Liver (tissue), 9 donors: ENCODE results near the gene TAF6. TPM values are rescaled to one million over a fixed set of nuclear protein-coding genes. Genes with fewer than 3 reads are reported as not detected.

ENCODE experiments used
- DNase-seq: peaks from one replicate; pipeline ENCODE4 v3.0.0-alpha.2; 2017; ENCODE audit warnings: low spot score
- H3K27ac ChIP-seq, 2 donors: one replicate each; pipeline ENCODE4 v1.7.0; 2013; ENCODE audit warnings: inconsistent platforms in 2 of 2, low read length in 2 of 2, control low read depth in 1 of 2, low read depth in 1 of 2, mild to moderate bottlenecking in 1 of 2
- H3K27me3 ChIP-seq, 4 donors: one replicate each; pipeline versions ENCODE4 v1.6.1 to v1.7.0; 2013; ENCODE audit warnings: low read length in 3 of 4, inconsistent platforms in 1 of 4, mild to moderate bottlenecking in 1 of 4, moderate library complexity in 1 of 4; ENCODE audit not compliant: control insufficient read depth in 4 of 4, insufficient read depth in 4 of 4
- H3K36me3 ChIP-seq, 4 donors: one replicate each; pipeline versions ENCODE4 v1.6.1 to v1.7.0; 2013; ENCODE audit warnings: low read length in 3 of 4, mild to moderate bottlenecking in 3 of 4, low read depth in 1 of 4, moderate library complexity in 1 of 4; ENCODE audit not compliant: control insufficient read depth in 4 of 4, insufficient read depth in 3 of 4
- H3K4me1 ChIP-seq, 4 donors: one replicate each; pipeline versions ENCODE4 v1.6.1 to v1.7.0; 2013; ENCODE audit warnings: low read length in 3 of 4, mild to moderate bottlenecking in 3 of 4, moderate library complexity in 1 of 4; ENCODE audit not compliant: control insufficient read depth in 4 of 4, insufficient read depth in 4 of 4
- H3K4me3 ChIP-seq, 3 donors: one replicate each; pipeline versions ENCODE4 v1.6.1 to v1.7.0; 2013; ENCODE audit warnings: low read length in 3 of 3, control low read depth in 1 of 3, low read depth in 1 of 3, mild to moderate bottlenecking in 1 of 3
- H3K9ac ChIP-seq, 2 donors: one replicate each; pipeline ENCODE4 v1.7.0; 2013; ENCODE audit warnings: low read length in 2 of 2, mild to moderate bottlenecking in 2 of 2, moderate library complexity in 2 of 2, control low read depth in 1 of 2, low read depth in 1 of 2
- H3K9me3 ChIP-seq, 4 donors: one replicate each; pipeline versions ENCODE4 v1.6.1 to v1.7.0; 2013; ENCODE audit warnings: low read length in 3 of 4; ENCODE audit not compliant: control insufficient read depth in 4 of 4
- ATF3 ChIP-seq: IDR thresholded peaks from 2 replicates; pipeline ENCODE4 v1.6.1; 2016; ENCODE audit warnings: antibody characterized with exemption
- CTCF ChIP-seq: fragments of 150-350 bp; IDR thresholded peaks from 2 replicates; pipeline ENCODE4 v1.5.1; 2017; ENCODE audit warnings: improper control_type of control experiment, low read depth, low read length; ENCODE audit not compliant: missing input control
- EGR1 ChIP-seq, 2 donors: IDR thresholded peaks; 2 replicates each; pipeline ENCODE4 v1.6.1; 2016 to 2018; ENCODE audit warnings: antibody characterized with exemption in 2 of 2, low read depth in 2 of 2
- FOXA1 ChIP-seq: IDR thresholded peaks from 2 replicates; pipeline ENCODE4 v1.6.1; 2016; ENCODE audit warnings: antibody characterized with exemption
- FOXA2 ChIP-seq: IDR thresholded peaks from 2 replicates; pipeline ENCODE4 v1.6.1; 2016; ENCODE audit warnings: antibody characterized with exemption
- GABPA ChIP-seq, 2 donors: IDR thresholded peaks in 1 of 2; conservative IDR thresholded peaks in 1 of 2; 2 replicates each; pipeline ENCODE4 v1.6.1; 2016; ENCODE audit warnings: antibody characterized with exemption in 2 of 2, mild to moderate bottlenecking in 1 of 2, moderate library complexity in 1 of 2
- HNF4A ChIP-seq, 2 donors: conservative IDR thresholded peaks; 2 replicates each; pipeline ENCODE4 v1.6.1; 2016; ENCODE audit warnings: antibody characterized with exemption in 2 of 2, mild to moderate bottlenecking in 2 of 2
- HNF4G ChIP-seq: IDR thresholded peaks from 2 replicates; pipeline ENCODE4 v1.6.1; 2016; ENCODE audit warnings: antibody characterized with exemption
- JUND ChIP-seq, 2 donors: IDR thresholded peaks; 2 replicates each; pipeline ENCODE4 v1.6.1; 2016; ENCODE audit warnings: antibody characterized with exemption in 2 of 2
- MAX ChIP-seq: IDR thresholded peaks from 2 replicates; pipeline ENCODE4 v1.6.1; 2016; ENCODE audit warnings: antibody characterized with exemption
- NR2F2 ChIP-seq: IDR thresholded peaks from 2 replicates; pipeline ENCODE4 v1.6.1; 2016; ENCODE audit warnings: antibody characterized with exemption
- RAD21 ChIP-seq, 2 donors: IDR thresholded peaks; 2 replicates each; pipeline ENCODE4 v1.6.1; 2016; ENCODE audit warnings: antibody characterized with exemption in 2 of 2, mild to moderate bottlenecking in 2 of 2
- REST ChIP-seq: IDR thresholded peaks from 2 replicates; pipeline ENCODE4 v1.6.1; 2016; ENCODE audit warnings: antibody characterized with exemption, mild to moderate bottlenecking
- RXRA ChIP-seq, 2 donors: IDR thresholded peaks; 2 replicates each; pipeline ENCODE4 v1.6.1; 2017 to 2018; ENCODE audit warnings: antibody characterized with exemption in 2 of 2, mild to moderate bottlenecking in 1 of 2
- SP1 ChIP-seq: IDR thresholded peaks from 2 replicates; pipeline ENCODE4 v1.6.1; 2018; ENCODE audit warnings: antibody characterized with exemption, mild to moderate bottlenecking
- TAF1 ChIP-seq: conservative IDR thresholded peaks from 2 replicates; pipeline ENCODE4 v1.6.1; 2016; ENCODE audit warnings: antibody characterized with exemption, mild to moderate bottlenecking
- YY1 ChIP-seq: IDR thresholded peaks from 2 replicates; pipeline ENCODE4 v1.6.1; 2016; ENCODE audit warnings: antibody characterized with exemption, mild to moderate bottlenecking
- ZBTB33 ChIP-seq: IDR thresholded peaks from 2 replicates; pipeline ENCODE4 v1.6.1; 2016; ENCODE audit warnings: antibody characterized with exemption
- WGBS: extraction: QIAGEN DNeasy Blood & Tissue Kit; methylation state at CpG from one replicate; pipeline ENCODE4 v1.1.7; 2013; 5-methylcytosine and 5-hydroxymethylcytosine counted together
- polyA plus RNA-seq, 2 donors: library from polyadenylated mRNA; stranded (reverse) in 1 of 2; unstranded in 1 of 2; fragments of 200-250 nt in 1 of 2; fragments of >200 nt in 1 of 2; fragmentation: Nextera tagmentation in 1 of 2; extraction: Ambion mirVana in 1 of 2; gene quantifications; one replicate each; pipeline versions ENCODE4 v1.2.1 to v1.2.3, GENCODE V29; 2013 to 2015
- total RNA-seq, 2 donors: library from RNA; depleted of rRNA; stranded (reverse); fragments of >200 nt; gene quantifications; one replicate each; pipeline ENCODE4 v1.2.3, GENCODE V29; 2014
- donor health status: healthy.
- donor health status: healthy.
- donor health status: healthy.
- donor health status: healthy.
- donor health status: healthy.

TAF6 gene
- total and polyA plus RNA-seq, 4 donors, result 8.9 to 17.9 (median 16.2) TPM

GRCh38 chr7:100093498-100093897 lies 25.7 kb downstream of the TAF6 start:
- no peak for DNase-seq
- TF ChIP-seq YY1, result no peak
- no peak for TF ChIP-seq ATF3
- TF ChIP-seq RAD21 (IDR thresholded peaks at IDR 0.05), result no peak
- no peak for TF ChIP-seq FOXA1
- no peak for TF ChIP-seq RXRA (IDR thresholded peaks at IDR 0.05)
- no peak overlapping the region for H3K9ac ChIP-seq
- no peak overlapping the region for H3K4me3 ChIP-seq
- no peaks in the 10 kb centered on the region for H3K9me3 ChIP-seq
- H3K27ac ChIP-seq, result no peak overlapping the region
- H3K36me3 ChIP-seq, result peaks cover 33 to 79% (median 56%) of the 10 kb centered on the region in 4 donors
- 54% methylated on average over 13 of the region's 13 CpGs for WGBS
- H3K4me1 ChIP-seq, result peaks cover 4 to 16% (median 9%) of the 10 kb centered on the region in 4 donors
- H3K27me3 ChIP-seq, result no peaks in the 10 kb centered on the region

GRCh38 chr7:100093054-100093453 lies 26.1 kb downstream of the TAF6 start:
- Histone ChIP-seq H3K27me3 (no peaks in the 10 kb centered on the region), H3K9me3 (no peaks in the 10 kb centered on the region), H3K27ac (no peak overlapping the region), H3K9ac (no peak overlapping the region), H3K4me1 (peaks cover 7 to 21% (median 12%) of the 10 kb centered on the region in 4 donors), H3K4me3 (no peak overlapping the region), H3K36me3 (peaks cover 29 to 74% (median 52%) of the 10 kb centered on the region in 4 donors)
- TF ChIP-seq HNF4A (conservative IDR thresholded peaks at IDR 0.05) (no peak), ZBTB33 (no peak), HNF4G (no peak), FOXA1 (no peak), EGR1 (IDR thresholded peaks at IDR 0.05; ENCODE audit: low read depth in 2 of 2) (no peak), SP1 (no peak), CTCF (no peak), NR2F2 (no peak), ATF3 (no peak), RAD21 (IDR thresholded peaks at IDR 0.05) (no peak), TAF1 (no peak), JUND (IDR thresholded peaks at IDR 0.05) (no peak), FOXA2 (no peak), REST (no peak), YY1 (no peak), RXRA (IDR thresholded peaks at IDR 0.05) (no peak), MAX (no peak), GABPA (IDR thresholded peaks at IDR 0.05 in 1 of 2, conservative IDR thresholded peaks at IDR 0.05 in 1 of 2) (no peak)
- DNase-seq, result no peak
- 75% methylated on average over 8 of the region's 8 CpGs for WGBS
